Mesothelial cell of epicardium (in vitro differentiated cells): ENCODE results near the gene PKP4. TPM values are rescaled to one million over a fixed set of nuclear protein-coding genes. Genes with fewer than 3 reads are reported as not detected.

Experiments
- DNase-seq, 2 experiments: peaks; one replicate each; pipeline ENCODE4 v3.0.0; 2021; ENCODE audit warnings: low spot score in 2 of 2; ENCODE audit not compliant: unreplicated experiment in 2 of 2
- H3K27ac Mint-ChIP-seq: 2 replicates; pipeline ENCODE4 v1.8.0; 2021; ENCODE audit warnings: mixed read lengths
- H3K27me3 Mint-ChIP-seq: 2 replicates; pipeline ENCODE4 v1.8.0; 2021; ENCODE audit warnings: low read depth, mixed read lengths
- H3K36me3 Mint-ChIP-seq: 2 replicates; pipeline ENCODE4 v1.8.0; 2021; ENCODE audit warnings: mixed read lengths
- H3K4me1 Mint-ChIP-seq: 2 replicates; pipeline ENCODE4 v1.8.0; 2021; ENCODE audit warnings: mixed read lengths
- H3K4me3 Mint-ChIP-seq: 2 replicates; pipeline ENCODE4 v1.8.0; 2021; ENCODE audit warnings: mild to moderate bottlenecking, moderate library complexity, mixed read lengths
- H3K9me3 Mint-ChIP-seq: 2 replicates; pipeline ENCODE4 v1.8.0; 2021; ENCODE audit warnings: mixed read lengths
- total RNA-seq: library from RNA; stranded (reverse); gene quantifications from 3 replicates; pipeline ENCODE4 v1.2.1, GENCODE V29; 2021
- TF ChIP-seq, protein P1 (sequence below): fragments of 200-600 bp; sonication (generic); IDR thresholded peaks from one replicate; pipeline ENCODE4 v1.5.0; 2021; ENCODE audit warnings: antibody characterized with exemption; ENCODE audit not compliant: unreplicated experiment

Gene PKP4
- total RNA-seq, 1 donor from 2014 or later: 70.8 TPM

DNA sequence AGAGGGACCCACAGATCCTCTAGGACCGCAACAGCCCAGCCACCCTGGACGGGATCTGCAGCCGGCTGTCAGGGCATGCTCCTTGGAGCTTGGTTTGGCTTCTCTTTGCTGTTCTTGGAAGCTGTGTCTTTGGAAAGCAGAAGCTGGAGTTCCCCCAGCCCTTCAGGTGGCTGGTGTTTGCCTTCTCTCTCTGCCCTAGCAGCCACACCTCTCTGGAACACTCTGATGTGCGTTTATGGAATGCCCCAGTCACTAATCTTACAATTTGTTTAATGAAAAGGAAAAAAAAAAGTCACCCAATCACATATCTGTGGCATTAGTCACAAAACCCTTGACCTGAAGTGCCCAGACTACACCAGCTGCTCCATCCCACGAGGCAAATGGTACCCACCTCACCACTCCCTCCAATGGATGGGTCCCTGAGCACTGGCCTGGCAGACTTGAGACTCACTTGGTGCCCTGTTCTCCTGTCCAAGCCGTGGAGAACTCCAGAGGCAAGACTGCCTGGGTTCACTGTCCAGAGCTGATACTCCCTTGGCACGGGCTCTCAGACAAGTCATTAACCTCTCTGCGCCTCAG is 268.1 kb downstream of the PKP4 start:
- TF ChIP-seq, protein P1, sequence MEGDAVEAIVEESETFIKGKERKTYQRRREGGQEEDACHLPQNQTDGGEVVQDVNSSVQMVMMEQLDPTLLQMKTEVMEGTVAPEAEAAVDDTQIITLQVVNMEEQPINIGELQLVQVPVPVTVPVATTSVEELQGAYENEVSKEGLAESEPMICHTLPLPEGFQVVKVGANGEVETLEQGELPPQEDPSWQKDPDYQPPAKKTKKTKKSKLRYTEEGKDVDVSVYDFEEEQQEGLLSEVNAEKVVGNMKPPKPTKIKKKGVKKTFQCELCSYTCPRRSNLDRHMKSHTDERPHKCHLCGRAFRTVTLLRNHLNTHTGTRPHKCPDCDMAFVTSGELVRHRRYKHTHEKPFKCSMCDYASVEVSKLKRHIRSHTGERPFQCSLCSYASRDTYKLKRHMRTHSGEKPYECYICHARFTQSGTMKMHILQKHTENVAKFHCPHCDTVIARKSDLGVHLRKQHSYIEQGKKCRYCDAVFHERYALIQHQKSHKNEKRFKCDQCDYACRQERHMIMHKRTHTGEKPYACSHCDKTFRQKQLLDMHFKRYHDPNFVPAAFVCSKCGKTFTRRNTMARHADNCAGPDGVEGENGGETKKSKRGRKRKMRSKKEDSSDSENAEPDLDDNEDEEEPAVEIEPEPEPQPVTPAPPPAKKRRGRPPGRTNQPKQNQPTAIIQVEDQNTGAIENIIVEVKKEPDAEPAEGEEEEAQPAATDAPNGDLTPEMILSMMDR: no peak
- Mint-ChIP-seq H3K36me3 (no peaks in the 10 kb centered on the region), H3K4me1 (peaks cover 13% of the 10 kb centered on the region), H3K9me3 (no peaks in the 10 kb centered on the region), H3K27ac (no peak overlapping the region), H3K27me3 (peaks cover 2% of the 10 kb centered on the region), H3K4me3 (no peak overlapping the region)
- DNase-seq: no peak

DNA sequence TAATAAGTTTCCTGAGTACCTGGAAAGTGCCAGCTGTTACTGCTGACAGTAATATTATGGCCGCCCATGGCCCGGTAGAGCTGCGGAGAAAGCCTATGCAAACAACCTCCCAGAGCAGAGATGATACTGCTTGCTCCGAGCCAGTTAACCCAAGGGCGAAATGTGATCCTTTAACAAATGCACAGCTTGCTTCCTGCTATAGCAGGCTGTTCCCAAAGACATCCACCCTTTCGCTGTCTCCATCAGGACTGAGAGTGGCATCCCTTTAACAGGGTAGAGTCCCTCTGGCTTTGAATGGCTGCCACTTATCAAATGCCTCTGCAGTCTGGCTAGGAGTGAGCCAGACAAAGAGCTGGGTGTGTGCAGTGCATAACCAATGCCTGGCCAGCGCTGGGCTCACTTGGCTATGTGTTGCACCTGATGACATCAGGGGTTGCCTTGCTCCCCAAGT is 268.7 kb downstream of the PKP4 start:
- Mint-ChIP-seq H3K36me3 (no peaks in the 10 kb centered on the region), H3K4me1 (peaks cover 13% of the 10 kb centered on the region), H3K27ac (no peak overlapping the region), H3K27me3 (peaks cover 2% of the 10 kb centered on the region), H3K4me3 (no peak overlapping the region), H3K9me3 (no peaks in the 10 kb centered on the region)
- TF ChIP-seq, protein P1: no peak
- DNase-seq: no peak

DNA sequence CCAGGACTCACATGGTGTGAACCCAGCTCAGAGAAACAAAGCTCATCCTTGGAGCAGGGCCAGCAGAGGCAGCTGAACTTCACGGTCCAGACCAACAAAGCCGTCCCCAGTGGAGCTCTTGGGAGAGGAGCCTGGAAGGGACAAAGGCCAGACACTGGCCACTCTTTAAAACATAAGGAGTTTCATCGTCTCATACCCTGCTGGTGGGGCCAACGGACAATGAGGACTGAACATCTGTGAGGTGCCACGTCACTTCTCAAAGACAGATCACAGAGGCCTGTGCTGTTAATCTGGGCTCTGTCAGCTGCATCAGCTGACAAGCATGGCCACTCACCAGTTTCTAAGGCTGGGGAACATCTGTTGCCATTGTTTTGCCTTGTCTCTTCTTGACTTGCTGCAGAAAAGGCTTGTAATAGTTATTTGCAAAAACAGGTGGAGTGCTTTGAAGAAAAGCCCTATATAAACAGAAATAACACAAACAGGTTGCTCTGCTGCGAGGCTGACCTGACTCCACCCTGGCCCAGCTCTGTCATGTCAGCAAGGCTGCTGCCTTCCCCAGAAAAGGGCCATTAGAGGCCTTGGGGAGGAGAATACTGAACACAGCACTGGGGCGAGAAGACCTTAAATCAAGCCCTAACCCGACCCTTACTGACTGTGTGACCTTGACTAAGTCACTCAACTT is 270.3 kb downstream of the PKP4 start:
- Mint-ChIP-seq H3K4me1 (peaks cover 13% of the 10 kb centered on the region), H3K27me3 (peaks cover 7% of the 10 kb centered on the region), H3K36me3 (no peaks in the 10 kb centered on the region), H3K4me3 (no peak overlapping the region), H3K9me3 (no peaks in the 10 kb centered on the region), H3K27ac (no peak overlapping the region)
- no peak for DNase-seq
- TF ChIP-seq, protein P1: no peak

DNA sequence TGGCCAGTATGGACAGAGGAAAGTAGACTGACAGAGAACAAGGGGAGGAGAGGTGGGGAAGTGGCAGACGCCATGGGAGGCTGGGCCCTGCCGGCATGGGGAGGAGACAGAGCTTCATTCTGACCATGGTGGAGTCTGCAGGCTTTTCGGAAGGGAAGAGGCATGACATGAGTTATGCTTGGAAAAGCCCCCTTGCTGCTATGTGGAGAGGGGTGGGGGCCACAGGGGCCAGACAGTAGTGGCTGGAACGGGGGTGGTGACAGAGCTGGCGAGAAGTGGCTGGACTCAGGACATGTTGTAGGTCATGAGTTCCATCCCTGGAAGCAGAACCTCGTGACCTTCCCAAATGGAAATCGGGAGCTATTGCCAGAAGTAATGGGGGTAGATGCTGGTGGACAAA is 271.7 kb downstream of the PKP4 start:
- Mint-ChIP-seq H3K27me3 (peaks cover 8% of the 10 kb centered on the region), H3K4me3 (no peak overlapping the region), H3K9me3 (no peaks in the 10 kb centered on the region), H3K27ac (no peak overlapping the region), H3K36me3 (no peaks in the 10 kb centered on the region), H3K4me1 (peaks cover 23% of the 10 kb centered on the region)
- TF ChIP-seq, protein P1: no peak
- no peak for DNase-seq

DNA sequence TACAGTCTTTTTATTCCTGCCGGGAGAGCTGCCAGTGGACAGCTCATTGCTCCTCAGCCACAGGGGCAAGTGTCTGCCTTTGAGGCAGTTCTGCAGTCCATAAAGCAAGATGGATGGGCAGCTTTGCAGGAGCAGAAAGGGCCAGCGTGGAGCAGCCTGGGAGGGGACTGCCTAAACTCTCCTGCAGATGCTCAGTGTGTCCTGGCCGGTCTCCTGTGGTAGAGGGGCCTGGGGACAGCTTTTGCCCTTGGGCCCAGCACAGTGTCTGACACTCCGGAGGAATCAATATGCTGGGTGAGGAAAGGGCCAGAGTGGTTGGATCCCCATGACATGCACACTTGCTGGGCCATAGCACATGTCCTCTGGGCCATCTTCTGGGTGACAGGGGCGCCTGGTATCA is 272.7 kb downstream of the PKP4 start:
- H3K4me1 Mint-ChIP-seq: peaks cover 20% of the 10 kb centered on the region
- DNase-seq: no peak
- no peaks in the 10 kb centered on the region for H3K9me3 Mint-ChIP-seq
- TF ChIP-seq, protein P1: no peak
- no peak overlapping the region for H3K27ac Mint-ChIP-seq
- peaks cover 6% of the 10 kb centered on the region for H3K27me3 Mint-ChIP-seq
- H3K4me3 Mint-ChIP-seq: no peak overlapping the region
- H3K36me3 Mint-ChIP-seq: no peaks in the 10 kb centered on the region
